HL-60 (cell line): ENCODE results near the gene RSPO3.

Source experiments
- GABPA ChIP-seq: IDR thresholded peaks from 2 replicates; pipeline ENCODE4 v1.6.1; 2012; ENCODE audit warnings: low read depth
- SPI1 ChIP-seq: IDR thresholded peaks from 2 replicates; pipeline ENCODE4 v1.6.1; 2012; ENCODE audit warnings: low read depth, mild to moderate bottlenecking, borderline replicate concordance
- TF ChIP-seq, protein P1 (sequence below): IDR thresholded peaks from one replicate; pipeline ENCODE4 v1.5.1; 2011; ENCODE audit warnings: low read length, control low read depth, inconsistent platforms; ENCODE audit not compliant: insufficient read depth

DNA sequence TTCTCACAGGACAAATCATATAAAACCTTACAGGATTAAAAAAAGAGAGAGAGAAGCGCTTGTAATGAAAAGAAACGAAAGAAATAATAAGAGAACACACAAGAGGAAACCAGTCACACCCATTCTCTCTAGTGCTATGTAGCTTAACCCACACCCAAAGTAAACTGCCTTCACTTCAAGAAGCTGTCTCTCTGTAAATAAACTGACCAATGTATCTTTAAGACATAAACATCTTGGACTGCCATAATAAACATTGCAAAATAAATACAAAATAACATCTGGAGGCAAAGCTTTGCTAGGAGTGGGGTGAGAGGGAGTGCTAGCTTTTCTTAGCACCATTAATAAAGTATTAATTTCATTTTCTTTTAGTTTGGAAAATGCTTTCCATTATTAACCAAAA lies 86.6 kb downstream of the RSPO3 start:
- TF ChIP-seq, protein P1, sequence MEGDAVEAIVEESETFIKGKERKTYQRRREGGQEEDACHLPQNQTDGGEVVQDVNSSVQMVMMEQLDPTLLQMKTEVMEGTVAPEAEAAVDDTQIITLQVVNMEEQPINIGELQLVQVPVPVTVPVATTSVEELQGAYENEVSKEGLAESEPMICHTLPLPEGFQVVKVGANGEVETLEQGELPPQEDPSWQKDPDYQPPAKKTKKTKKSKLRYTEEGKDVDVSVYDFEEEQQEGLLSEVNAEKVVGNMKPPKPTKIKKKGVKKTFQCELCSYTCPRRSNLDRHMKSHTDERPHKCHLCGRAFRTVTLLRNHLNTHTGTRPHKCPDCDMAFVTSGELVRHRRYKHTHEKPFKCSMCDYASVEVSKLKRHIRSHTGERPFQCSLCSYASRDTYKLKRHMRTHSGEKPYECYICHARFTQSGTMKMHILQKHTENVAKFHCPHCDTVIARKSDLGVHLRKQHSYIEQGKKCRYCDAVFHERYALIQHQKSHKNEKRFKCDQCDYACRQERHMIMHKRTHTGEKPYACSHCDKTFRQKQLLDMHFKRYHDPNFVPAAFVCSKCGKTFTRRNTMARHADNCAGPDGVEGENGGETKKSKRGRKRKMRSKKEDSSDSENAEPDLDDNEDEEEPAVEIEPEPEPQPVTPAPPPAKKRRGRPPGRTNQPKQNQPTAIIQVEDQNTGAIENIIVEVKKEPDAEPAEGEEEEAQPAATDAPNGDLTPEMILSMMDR = no peak
- no peak for TF ChIP-seq SPI1
- no peak for TF ChIP-seq GABPA
